NCI-H146 (cell line): Measurements from ENCODE around the gene ARL4D.
A peak's percentile ranks its signal among the peaks of the same experiment; 100 is the strongest.
"Not testable (repeated sequence)": the region's sequence is repeated elsewhere in the genome, so short reads cannot be mapped to it uniquely, and the experiment has no call there.

Experiments used
- DNase-seq: peaks from one replicate; lab custom pipeline; 2025; lab: John Stamatoyannopoulos, UW

Gene ARL4D

DNA sequence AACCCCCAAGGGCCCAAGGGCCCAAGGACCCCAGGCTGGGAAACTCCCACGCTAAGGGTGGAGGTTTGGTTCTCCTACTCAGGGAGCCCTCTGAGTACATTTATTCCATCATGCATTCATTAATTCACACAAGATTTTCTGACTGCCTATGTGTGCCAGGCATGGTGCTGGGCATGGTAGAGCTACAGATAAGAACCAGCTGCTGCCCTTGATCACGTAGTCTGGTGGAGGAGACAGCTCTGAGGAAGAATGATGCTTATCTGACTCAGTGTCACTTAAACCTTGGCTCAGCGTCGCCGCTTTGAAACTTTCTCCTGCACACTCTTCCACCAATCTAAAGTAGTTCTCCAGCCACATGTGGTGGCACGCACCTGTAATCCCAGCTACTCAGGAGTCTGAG is 3.6 kb upstream of the ARL4D start:
- DNase-seq: no peak

DNA sequence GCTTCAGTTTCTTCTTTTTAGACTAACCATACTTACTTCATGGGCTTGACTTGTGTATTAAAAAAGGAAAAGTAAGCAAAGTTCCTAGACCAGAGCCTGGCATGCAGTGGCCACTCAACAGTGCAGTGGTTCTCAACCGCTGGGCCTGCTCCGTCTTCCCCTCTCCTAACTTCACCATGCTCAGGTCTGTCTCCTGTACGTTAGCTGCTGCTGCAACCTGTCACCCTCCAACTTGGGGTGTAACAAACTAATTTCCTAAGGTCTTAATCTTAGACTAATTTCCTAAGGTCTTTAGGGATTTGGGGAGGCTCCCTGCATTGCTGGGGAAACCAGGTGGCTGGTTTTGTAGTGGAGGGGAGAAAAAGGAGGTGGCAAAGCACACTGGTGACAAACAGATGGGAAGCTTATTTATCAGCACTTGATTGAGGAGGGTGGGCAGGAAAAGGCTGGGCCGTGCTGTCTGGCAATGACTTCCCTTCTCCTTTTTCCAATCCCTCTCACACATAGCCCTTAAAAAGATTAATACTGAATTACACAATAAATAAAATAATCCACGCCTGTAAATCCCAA is 2.2 kb upstream of the ARL4D start:
- no peak for DNase-seq

DNA sequence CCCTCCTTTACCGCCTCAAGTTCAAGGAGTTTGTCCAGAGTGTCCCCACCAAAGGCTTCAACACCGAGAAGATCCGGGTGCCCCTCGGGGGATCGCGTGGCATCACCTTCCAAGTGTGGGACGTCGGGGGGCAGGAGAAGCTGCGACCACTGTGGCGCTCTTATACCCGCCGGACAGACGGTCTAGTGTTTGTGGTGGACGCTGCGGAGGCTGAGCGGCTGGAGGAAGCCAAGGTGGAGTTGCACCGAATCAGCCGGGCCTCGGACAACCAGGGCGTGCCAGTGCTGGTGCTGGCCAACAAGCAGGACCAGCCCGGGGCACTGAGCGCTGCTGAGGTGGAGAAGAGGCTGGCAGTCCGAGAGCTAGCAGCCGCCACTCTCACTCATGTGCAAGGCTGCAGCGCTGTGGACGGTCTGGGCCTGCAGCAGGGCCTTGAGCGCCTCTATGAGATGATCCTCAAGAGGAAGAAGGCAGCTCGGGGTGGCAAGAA is 1.1 kb downstream of the ARL4D start:
- DNase-seq: no peak

DNA sequence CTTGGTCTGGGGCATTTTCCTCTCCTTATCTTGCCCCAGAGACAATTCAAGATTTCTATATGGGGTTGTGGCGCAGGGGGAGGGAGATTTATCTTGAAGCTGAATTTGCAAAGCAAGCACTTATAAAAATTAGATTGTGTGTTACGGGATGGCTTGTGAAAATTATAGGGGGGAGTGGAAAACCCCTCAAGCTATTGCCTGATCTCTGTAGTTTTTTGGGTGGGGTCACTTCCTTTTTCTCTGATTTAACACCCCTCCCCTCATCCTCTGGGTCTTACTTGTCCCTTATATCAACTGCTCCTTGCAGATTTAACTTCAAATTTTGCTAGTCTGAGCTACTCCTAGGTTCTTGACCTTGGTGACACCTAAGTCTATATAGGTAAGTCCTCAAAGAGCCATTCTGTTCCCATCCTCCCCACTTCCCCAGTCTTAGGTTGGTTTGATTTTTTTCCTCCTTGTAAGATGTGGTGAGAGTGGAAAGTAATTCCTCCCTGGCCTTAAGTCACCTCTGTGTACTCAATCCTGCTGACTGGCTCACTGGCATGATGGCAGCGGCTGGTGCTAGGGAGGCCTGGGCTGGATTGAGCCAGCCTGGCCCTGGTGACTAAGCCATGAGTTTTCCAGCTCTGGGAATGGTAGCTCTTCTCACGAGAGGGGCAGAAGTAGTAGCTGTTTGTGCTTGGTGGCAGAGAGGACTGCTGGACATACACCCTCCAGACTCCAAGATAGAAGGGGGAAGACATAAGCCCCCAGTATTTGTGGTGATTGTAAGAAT is 2.3 kb downstream of the ARL4D start:
- DNase-seq: no peak

DNA sequence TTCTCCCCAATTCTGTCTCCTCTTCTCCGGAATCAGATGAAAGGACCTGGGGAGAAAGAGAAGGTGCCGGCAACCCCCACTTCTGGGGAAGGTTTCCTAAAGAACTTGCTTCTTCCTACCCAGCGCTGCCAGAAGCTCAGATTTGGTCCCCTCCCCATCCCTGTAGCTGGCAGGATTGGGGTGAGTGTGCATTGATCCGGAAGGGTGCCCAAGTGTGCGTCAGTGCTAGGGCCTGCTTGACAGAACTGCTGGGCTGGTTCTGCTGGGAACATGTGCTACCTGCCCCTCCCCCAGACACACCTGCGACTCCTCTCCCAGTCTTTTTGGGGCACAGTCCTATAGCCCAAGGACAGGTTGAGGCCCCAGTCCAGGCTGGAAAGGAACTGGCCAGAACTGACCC is 3.3 kb downstream of the ARL4D start:
- DNase-seq: no peak

DNA sequence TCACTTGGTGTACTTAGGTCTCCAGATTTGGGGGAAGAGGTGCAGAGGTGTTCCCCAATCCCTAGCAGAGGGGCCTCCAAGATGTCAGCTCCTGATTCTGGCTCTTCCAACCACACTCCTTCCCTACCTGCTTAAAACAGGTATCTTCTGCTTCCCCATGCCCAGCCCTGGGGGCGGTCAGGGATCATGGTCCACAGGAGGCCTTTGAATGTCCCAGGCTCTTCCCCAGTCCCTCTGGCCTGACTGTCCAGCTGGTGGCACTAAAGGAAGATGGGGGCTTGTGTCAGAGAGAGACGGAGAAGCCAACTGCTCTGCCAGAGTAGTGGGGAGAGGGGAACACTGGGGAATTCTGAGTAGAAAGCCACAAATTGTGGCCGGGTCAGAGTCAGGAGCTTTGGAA is 3.8 kb downstream of the ARL4D start:
- DNase-seq: no peak

DNA sequence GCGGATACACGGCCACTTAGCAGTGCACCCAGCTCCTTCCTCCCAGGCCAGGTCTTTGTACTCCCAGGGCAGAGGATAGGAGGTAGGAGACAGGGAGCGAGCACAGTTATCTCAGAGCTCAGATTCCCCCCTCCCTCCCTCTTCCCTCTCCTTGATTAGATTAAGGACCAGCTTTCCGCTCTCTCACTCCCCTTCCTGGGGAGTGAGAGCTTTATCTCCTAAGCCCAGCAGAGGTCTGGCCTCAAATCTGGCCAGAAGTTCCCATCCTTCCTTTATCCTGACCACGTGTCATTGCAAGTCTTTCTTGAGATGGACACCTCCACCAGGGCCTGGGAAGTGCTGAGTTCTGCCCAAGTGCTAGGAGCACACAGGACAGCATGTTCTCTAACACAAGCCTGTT is 5.1 kb downstream of the ARL4D start:
- DNase-seq: no peak

DNA sequence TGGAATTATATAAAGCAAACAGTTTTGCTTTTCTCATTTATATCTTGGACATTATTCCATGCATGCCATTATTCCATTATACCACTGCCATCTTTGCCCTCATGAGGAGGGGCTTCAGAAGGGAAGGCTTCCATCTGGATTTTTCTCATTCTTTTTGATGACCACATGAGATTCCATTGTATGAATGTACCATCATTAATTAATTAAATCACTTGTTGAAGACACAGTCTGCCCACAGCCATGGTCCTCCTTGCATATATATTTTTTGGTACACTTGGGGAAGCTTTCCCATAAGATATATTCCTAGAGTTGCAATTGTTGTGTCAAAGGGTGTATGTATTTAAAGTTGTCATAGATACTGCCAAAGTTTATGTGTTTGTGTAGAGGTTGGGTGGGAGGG is 7.1 kb downstream of the ARL4D start:
- DNase-seq: no peak

DNA sequence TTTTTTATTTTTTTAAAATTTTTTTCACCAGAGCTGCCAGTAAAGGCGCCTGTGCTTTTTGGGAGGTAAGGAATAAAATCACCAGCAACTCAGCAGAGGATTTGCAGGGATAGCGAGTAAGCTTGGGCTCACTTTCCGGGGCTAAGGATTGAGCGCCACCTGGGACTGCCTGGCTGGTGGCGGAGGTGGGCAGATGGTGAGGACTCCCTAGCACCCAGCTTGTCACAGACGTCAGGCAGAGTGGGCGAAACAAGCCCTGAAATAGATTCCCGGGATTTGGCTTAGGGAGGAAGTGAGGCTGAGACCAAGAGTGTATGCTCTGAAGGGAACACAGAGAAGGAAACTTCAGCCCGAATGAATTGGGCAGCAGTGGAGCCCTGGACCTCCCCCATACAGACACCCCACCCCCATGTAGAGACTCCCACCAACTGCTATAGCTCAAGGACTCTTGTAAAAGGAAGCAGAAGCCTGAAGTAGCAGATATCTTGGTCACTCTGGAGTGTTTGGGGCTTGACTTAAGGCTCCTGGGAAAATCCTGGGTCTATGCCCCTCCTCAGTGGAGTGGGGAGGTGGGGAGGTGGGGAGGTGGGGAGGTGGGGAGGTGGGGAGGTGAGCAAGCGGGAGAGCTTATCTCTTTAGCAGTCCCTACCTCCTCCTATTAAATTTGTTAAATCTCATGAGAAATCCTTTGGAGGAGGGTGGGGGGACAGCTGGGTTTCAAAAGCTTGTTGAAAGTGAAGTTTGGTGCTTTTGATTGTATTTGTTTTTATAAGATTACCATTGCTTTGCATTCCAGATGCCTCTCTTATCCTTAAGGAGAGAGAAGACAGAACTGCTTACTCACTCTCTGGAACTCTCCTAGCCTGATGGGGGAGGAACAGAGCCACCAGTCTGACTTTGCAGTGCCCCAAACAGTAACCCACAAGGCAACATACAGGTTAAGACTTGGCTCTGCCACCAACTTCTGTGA is 8.2 kb downstream of the ARL4D start:
- no peak for DNase-seq

DNA sequence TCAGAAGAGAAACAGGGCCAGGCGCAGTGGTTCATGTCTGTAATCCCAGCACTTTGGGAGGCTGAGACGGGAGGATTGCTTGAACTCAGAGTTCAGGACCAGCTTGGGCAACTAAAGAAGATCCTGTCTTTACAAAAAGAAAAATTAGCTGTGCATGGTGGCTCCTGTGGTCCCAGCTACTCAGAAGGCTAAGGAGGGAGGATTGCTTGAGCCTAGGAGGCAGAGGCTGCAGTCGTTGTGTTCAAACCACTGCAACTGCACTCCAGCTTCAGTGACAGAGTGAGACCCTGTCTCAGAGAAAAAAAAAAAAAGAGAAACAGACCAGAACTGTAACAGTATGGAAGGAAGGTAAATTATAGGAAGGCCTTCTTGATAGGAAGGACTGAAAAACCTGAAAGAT is 10.3 kb downstream of the ARL4D start:
- DNase-seq: no peak

DNA sequence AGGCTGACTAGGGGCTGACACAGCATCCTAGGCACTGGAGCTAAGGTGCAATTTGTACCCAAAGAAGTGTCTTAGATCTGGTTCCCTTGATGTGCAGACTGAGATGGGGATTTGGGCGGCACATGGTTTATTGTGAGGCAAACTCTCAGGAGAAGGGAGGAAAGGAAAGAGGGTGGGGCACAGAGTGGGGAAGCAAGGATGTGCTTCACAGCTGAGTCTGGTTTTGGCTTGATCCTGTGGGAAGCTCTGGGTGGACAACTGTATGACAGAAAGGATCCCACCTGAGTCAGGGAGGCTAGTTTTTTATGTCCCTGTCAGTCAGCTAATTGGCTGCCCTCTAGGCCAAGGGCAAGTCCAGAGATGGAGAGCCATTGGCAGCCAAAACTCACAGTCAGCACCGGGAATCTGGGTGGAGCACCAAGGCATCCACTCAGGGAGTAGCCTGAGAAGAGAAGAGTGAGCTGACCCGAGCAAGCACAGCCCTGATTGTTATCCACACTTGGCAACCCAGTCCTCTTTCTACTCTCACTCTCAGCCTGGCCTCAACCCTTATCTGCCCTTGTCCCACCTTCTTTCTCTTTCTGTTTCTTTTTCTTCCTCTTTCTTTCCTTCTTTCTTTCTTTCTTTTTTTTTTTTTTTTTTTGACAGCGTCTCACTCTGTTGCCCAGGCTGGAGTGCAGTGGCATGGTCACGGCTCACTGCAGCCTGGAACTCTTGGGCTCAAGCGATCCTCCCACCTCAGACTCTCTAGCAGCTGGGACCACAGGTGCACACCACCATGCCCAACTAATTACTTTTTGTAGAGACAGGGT is 12.0 kb downstream of the ARL4D start:
- DNase-seq: no peak

DNA sequence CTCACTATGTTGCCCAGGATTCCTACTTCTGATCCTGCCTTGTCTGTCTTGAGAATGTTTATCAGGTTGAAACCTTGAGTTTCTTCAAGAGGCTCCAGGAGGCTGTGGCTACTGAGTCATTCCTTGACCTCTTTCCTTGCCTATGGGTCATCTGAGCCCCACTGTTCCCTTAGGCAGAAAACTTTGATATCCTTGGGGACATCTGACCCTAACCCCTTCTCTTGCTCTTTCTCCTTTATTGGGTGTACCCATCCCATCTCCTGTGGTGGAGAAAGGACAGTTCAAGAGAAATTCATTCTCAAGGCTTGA is 12.5 kb downstream of the ARL4D start:
- DNase-seq: no peak

DNA sequence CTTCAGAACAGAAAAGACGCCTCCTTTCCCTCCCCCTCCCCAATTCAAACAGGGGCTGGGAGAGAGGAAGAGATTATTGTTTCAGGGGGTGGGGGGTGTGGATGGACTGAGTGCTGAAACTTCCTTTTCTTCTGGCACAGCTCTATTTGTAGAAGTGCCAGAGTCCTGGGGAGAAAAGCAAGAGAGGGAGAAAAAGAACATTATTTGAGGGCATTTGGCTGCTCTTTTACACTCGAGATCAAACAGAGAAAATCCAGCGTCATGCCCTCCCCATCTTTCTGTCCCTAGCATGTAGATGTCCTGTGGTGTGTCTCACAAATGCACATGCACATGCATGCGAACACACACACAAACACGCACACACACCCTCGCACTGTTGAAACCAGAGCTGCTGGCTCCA is 13.0 kb downstream of the ARL4D start:
- DNase-seq: no peak

DNA sequence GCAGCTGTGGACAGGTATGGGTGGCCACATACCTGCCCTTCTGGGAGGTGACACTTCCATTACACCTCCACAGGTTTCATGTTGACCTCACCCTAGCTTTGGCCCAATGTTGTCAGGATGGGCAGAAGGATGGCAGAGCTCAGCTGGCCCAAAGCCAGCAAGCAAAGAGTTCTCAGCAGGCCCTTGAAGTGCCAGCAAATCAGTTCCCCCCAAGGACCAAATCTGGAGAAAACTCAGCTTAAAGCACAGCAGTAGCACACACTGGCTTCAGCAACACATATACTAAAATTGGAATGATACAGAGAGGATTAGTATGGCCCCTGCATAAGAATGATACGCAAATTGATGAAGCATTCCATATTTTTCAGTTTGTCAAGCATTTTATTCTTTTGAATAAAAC is 13.4 kb downstream of the ARL4D start:
- DNase-seq: no peak

DNA sequence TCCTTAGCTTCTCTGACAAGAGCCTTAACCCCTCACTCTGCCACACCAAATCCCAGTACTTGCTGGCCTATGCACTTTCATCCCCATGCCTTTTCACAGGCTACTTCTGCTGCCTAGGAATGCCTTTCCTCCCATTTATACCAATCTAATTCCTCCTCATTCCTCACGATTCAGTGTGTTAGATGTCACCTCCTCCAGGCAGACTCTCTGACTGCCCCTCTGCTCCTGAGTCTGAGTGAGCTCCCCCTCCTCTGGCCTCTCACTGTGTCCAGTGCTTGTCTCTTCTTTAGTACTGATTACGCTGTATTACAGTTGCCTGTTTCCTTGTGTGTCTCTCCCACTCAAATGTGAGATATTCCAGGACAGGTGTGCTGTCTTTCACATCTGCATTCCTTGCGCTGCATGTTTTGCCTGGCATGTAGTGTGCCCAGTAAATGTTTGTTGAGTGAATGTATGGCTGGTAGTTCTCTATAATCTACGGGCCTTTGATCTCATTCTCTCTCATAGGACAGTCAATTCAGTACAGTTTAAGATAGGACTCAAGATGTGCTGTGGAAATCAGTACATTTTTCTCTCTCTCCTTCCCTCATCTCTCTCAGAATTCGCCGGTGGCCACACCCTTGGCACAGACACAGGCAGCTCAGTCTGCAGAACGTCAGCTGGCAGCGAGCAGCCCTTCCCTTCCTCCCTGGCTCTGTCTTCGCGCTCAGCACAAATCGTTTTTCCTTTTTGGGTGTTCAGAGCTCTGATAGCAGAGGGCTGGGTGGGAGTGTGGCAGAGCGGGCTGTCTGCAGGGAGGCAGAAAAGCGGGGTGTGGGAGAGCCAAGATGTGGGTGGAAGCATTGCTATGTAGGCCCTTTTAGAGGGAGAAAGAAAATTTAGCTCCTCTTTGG is 18.5 kb downstream of the ARL4D start:
- DNase-seq: no peak

DNA sequence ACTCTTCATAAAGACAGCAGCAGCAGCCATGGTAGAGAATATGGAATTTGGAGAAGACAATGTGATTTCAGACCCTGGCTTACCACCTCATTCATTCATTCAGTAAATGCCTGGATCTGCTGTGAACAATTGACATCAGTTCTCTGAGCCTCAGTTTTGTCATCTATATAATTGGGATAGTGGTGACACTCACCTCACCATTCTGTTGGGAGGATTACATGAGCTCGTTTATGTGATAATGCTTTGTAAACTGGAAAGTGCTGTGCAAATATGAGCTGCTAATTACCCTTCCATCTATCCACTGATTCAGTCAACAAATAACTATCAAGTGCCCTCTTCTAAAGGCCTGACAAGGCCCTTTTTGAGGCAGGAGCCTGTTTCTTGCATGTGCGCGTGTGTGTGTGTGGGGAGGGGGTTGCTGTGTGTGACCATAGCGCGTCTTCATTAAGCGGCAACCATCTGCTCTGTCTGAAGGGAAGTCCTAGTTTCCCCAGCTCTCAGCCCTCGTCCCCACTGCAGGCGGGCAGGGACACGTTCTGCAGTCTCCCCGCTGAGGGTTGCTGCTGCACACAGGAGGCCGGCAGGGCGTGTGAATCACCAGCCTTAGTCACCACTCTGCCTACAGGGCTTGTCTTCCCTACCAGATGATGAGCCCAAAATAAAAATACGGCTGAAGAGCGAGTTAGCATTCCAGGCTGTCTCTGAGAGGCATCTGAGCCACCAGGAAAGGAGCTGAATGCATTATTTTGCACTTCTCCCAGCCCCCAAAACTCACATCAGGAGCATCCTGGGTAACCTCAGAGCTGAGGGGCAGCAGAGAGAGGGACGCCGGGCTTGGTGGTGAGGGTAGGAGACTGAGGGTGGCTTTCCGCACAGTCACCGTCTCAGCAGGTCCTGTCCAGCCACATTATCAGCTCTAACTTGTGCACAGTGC is 19.9 kb downstream of the ARL4D start:
- DNase-seq: peak; percentile 72

DNA sequence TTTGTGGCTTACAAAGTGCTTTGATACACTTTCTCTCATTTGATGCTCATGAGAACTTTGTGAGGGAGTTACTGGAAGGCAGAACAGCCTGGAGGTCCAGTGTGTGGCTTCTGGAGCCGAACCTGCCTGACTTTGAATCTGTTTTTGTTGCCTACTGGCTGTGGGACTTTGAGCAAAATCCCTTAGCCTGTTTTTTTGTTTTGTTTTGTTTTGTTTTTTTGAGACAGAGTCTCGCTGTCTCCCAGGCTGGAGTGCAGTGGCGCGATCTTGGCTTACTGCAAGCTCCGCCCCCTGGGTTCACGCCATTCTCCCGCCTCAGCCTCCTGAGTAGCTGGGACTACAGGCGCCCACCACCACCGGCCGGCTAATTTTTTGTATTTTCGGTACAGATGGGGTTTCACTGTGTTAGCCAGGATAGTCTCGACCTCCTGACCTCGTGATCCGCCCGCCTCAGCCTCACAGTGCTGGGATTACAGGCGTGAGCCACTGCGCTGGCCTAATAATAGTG is 20.6 kb downstream of the ARL4D start:
- DNase-seq: not testable (repeated sequence)

DNA sequence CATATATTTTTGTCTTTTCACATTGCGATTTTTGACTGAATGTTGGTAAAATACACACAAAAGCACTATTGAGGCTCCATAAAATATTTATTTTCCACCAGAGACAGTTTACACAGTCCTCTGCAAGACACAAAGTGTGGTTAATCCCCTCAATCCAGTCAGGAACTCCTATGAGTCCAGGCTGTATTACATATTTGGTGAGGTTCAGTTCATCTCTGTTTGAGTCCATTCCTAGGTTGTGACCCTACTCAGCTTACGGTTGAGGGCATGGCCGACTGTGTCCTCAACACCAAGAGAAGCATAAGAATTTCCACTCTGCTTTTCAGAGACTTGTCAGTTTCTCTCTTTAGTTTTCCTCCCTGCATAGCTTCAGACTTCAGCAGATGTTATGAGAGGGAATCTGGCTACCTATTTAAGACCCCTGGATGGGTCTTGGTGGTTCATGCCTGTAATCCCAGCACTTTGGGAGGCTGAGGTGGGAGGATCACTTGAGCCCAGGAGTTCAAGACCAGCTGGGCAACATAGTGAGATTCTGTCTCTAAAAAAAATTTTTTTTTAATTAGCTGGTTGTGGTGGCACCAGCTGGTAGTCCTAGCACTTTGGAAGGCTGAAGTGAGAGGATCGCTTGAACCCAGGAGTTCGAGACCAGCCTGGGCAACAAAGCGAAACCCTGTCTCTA is 25.1 kb downstream of the ARL4D start:
- DNase-seq: no peak
